NCI-H146 treated with DMSO at 0.1 percent for 48 hours (cell line): ENCODE results near the gene PROZ.

Experiments used
- DNase-seq: peaks from one replicate; lab custom pipeline; 2025; ENCODE audit not compliant: unreplicated experiment; lab: John Stamatoyannopoulos, UW

PROZ gene

DNA sequence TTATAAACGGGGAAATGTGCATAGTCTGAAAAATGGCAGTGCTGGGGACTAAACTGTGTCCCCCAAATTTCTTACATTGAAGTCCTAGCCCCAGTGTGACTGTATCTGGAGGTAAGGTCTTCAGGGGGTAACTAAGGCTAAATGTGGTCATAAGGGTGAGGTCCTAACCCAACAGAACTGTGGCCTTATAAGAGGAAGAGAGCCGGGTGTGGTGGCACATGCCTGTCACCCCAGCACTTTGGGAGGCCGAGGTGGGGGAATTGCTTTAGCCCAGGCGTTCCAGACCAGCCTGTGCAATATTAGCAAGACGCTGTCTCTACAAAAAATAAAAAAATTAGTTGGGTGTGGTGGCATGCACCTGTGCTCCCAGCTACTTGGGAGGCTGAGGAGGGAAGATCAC, 17.8 kb downstream of the PROZ start:
- no peak for DNase-seq

- no peak for DNase-seq
These were observed 18.4 kb downstream of the PROZ start for GRCh38 chr13:113176822-113177221.

GRCh38 chr13:113178070-113178895, 19.8 kb downstream of the PROZ start:
- no peak for DNase-seq

GRCh38 chr13:113178896-113179167, 20.4 kb downstream of the PROZ start:
- no peak for DNase-seq

- no peak for DNase-seq
These were observed 21.2 kb downstream of the PROZ start for GRCh38 chr13:113179374-113180230.

- no peak for DNase-seq
These were observed 23.6 kb downstream of the PROZ start for GRCh38 chr13:113182046-113182445.

DNA sequence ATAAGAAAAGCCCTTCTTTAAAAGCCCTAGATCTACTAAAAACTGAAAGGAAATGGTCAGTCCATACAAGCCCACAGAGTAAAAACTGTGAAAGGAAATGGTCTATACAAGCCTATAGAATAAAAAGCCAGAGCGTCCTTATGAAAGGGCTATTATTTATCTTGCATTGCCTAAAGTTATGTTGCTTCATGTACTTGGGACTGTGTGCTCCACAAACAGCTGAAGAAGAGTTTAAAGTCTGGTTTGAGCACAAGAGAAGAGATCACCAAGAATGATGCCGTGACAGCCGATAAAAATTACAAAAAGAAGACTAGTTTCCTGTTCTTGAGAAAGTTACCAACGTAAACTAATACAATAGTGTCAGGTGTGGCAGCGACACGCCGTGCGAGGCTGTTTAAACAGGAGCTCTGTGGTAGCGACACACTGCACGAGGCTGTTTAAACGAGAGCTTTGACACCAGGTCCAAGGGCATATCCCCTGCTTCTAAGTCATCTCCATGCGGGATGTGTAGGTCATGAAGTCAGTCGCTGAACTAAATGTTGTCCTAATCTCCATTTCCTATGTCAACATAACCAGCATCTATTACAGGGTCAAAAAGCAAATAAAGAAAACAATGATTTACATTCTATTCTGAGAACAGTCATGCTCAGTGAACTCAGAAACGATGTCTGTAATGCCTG, 25.1 kb downstream of the PROZ start:
- DNase-seq: no peak

- no peak for DNase-seq
These were observed 26.4 kb downstream of the PROZ start for GRCh38 chr13:113184568-113185440.

GRCh38 chr13:113186061-113186900, 27.8 kb downstream of the PROZ start:
- no peak for DNase-seq

- DNase-seq: no peak
These were observed 28.8 kb downstream of the PROZ start for GRCh38 chr13:113187263-113187669.

- DNase-seq: no peak
These were observed 29.6 kb downstream of the PROZ start for GRCh38 chr13:113187883-113188665.

- no peak for DNase-seq
These were observed 31.7 kb downstream of the PROZ start for GRCh38 chr13:113190181-113190580.

DNA sequence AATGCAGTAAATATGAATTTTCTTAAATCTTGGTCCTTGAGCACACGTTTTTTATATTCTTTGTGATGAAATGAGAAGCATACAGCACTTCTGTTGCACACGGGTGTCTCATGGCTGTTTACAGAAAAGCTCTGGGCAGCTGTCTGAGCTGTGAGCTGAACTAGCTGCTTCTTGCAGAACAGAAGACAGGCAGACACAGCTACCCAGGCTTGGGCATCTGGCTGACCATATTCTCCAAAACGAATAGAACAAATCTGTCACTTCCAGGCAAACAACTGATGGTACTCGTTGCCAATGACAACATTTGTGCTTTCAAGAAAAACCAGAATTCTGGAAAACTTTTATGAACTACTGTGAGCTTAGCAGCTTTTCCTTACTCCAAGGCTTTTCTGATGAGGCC, 33.8 kb downstream of the PROZ start:
- DNase-seq: no peak

- no peak for DNase-seq
These were observed 34.5 kb downstream of the PROZ start for GRCh38 chr13:113192902-113193301.

GRCh38 chr13:113195360-113195759, 36.9 kb downstream of the PROZ start:
- no peak for DNase-seq

DNA sequence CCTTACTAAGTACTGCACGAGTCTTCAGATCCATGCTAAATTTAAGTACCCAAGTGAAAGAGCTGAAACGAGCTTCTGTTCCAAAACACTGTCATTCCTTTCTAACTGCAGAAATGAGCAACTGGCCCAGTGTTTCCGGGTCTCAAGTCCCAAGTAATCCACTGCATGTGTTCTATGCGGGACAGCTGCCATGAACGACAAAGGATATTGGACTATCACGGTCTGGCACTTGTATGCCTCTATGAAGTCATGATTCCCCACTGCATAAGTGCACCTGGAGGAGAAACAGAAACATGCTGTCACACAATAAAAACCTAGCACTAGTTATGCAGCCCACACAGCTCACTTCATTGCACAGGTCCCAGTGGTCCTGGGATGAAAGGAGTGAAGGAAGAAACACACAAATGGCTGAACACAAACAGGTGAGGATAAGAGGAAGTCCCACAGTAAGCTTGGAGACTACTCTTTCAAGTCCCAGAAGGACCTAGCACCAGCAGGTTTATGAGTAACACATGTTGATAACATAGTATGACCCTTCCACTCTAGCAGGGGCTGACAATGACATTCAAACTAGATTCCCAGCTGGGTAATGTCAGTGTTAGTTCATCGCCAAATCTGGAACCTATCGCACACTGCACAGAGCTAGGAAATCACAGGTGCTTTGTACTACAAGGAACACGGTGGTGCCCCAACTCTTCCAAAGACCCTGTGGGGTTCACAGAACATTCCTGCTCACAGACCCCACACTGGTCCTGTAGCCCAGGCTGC, 38.7 kb downstream of the PROZ start:
- DNase-seq: no peak

- DNase-seq: no peak
These were observed 43.4 kb downstream of the PROZ start for GRCh38 chr13:113201815-113202214.

GRCh38 chr13:113202912-113203311, 44.5 kb downstream of the PROZ start:
- no peak for DNase-seq
